MM.1S (cell line): Measurements from ENCODE around the gene ATN1.
"Not testable (repeated sequence)": the region's sequence is repeated elsewhere in the genome, so short reads cannot be mapped to it uniquely, and the experiment has no call there.

ENCODE experiments used
- DNase-seq: peaks from one replicate; pipeline ENCODE4 v3.0.0-alpha.2; 2015
- H2AFZ ChIP-seq: fragments of 300-600 bp; sonication (generic); 2 replicates; pipeline ENCODE4 v1.6.0; 2016; ENCODE audit warnings: antibody characterized with exemption, low read length
- H3F3A ChIP-seq: fragments of 300-600 bp; sonication (generic); 2 replicates; pipeline ENCODE4 v1.6.1; 2016; ENCODE audit warnings: mild to moderate bottlenecking, antibody characterized with exemption, low read length, moderate library complexity, mixed read lengths; ENCODE audit not compliant: insufficient read depth
- H3K27ac ChIP-seq: fragments of 300-600 bp; sonication (generic); 2 replicates; pipeline ENCODE4 v1.5.1; 2016; ENCODE audit warnings: mild to moderate bottlenecking, low read length
- H3K27me3 ChIP-seq: fragments of 300-600 bp; sonication (generic); replicated peaks from 2 replicates; pipeline ENCODE4 v1.6.0; 2016; ENCODE audit warnings: low read length; ENCODE audit not compliant: insufficient read depth
- H3K36me3 ChIP-seq: fragments of 300-600 bp; sonication (generic); replicated peaks from 2 replicates; pipeline ENCODE4 v1.6.1; 2016; ENCODE audit warnings: mild to moderate bottlenecking, low read length, mixed read lengths; ENCODE audit not compliant: insufficient read depth
- H3K4me1 ChIP-seq: fragments of 300-600 bp; sonication (generic); 2 replicates; pipeline ENCODE4 v1.6.1; 2016; ENCODE audit warnings: low read length, mixed read lengths
- H3K4me2 ChIP-seq: fragments of 300-600 bp; sonication (generic); 2 replicates; pipeline ENCODE4 v1.6.0; 2016; ENCODE audit warnings: low read depth, low read length
- H3K4me3 ChIP-seq: fragments of 300-600 bp; sonication (generic); 2 replicates; pipeline ENCODE4 v1.5.1; 2016; ENCODE audit warnings: low read length, mixed read lengths
- H3K79me2 ChIP-seq: fragments of 300-600 bp; sonication (generic); 2 replicates; pipeline ENCODE4 v1.6.1; 2016; ENCODE audit warnings: mixed run types, low read length, mixed read lengths
- H3K9ac ChIP-seq: fragments of 300-600 bp; sonication (generic); 2 replicates; pipeline ENCODE4 v1.6.1; 2016; ENCODE audit warnings: low read length, mixed read lengths
- H3K9me2 ChIP-seq: fragments of 300-600 bp; sonication (generic); replicated peaks from 2 replicates; pipeline ENCODE4 v1.6.1; 2016; ENCODE audit warnings: mild to moderate bottlenecking, low read length, mixed read lengths; ENCODE audit not compliant: insufficient read depth
- H3K9me3 ChIP-seq: fragments of 300-600 bp; sonication (generic); replicated peaks from 2 replicates; pipeline ENCODE4 v1.6.1; 2016; ENCODE audit warnings: mild to moderate bottlenecking, low read length, mixed read lengths; ENCODE audit not compliant: insufficient read depth
- H4K20me1 ChIP-seq: fragments of 300-600 bp; sonication (generic); 2 replicates; pipeline ENCODE4 v1.6.1; 2016; ENCODE audit warnings: mild to moderate bottlenecking, low read length, moderate library complexity, mixed read lengths; ENCODE audit not compliant: insufficient read depth
- EZH2 ChIP-seq: fragments of 300-600 bp; sonication (generic); optimal IDR thresholded peaks from 2 replicates; pipeline ENCODE3; 2017; ENCODE audit warnings: low read depth, mild to moderate bottlenecking, antibody characterized with exemption, low read length, mixed read lengths
- EZH2phosphoT487 ChIP-seq: fragments of 300-600 bp; sonication (generic); IDR thresholded peaks from 2 replicates; pipeline ENCODE4 v1.6.1; 2018; ENCODE audit warnings: antibody characterized with exemption, low read length
- TF ChIP-seq, protein P1 (sequence below): fragments of 300-600 bp; sonication (generic); IDR thresholded peaks from 2 replicates; pipeline ENCODE4 v1.5.1; 2016; ENCODE audit warnings: antibody characterized with exemption, low read length, mixed read lengths

The ATN1 gene

DNA sequence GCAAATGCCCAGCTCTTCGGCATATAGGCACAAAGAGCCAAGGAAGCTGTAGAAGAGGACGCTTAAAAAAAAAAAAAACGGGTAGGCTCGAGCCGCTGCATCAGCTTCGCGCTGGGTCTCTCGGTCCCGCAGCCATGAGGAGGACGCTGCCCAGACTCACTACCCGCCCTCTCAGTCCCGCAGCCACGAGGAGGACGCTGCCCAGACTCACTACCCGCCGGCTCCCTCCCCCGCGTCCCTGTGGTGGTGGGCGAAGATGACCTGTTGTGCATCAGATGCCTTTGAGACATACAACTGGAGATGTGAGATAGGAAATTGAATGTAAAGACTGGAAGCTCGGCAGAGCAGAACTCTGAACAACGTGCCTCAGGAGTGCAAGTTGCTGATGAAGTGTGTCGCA, 43.2 kb upstream of the ATN1 start:
- Histone ChIP-seq H3K79me2 (no peaks in the 10 kb centered on the region), H3K36me3 (no peaks in the 10 kb centered on the region), H3K27me3 (no peaks in the 10 kb centered on the region), H3K9me2 (no peaks in the 10 kb centered on the region), H3K9me3 (no peaks in the 10 kb centered on the region), H3K9ac (no peak overlapping the region), H3K27ac (no peak overlapping the region), H3F3A (no peaks in the 10 kb centered on the region), H4K20me1 (no peaks in the 10 kb centered on the region), H3K4me3 (no peak overlapping the region), H3K4me2 (no peak overlapping the region), H2AFZ (no peak overlapping the region), H3K4me1 (no peaks in the 10 kb centered on the region)
- no peak for DNase-seq
- no peak for TF ChIP-seq EZH2
- TF ChIP-seq, protein P1, sequence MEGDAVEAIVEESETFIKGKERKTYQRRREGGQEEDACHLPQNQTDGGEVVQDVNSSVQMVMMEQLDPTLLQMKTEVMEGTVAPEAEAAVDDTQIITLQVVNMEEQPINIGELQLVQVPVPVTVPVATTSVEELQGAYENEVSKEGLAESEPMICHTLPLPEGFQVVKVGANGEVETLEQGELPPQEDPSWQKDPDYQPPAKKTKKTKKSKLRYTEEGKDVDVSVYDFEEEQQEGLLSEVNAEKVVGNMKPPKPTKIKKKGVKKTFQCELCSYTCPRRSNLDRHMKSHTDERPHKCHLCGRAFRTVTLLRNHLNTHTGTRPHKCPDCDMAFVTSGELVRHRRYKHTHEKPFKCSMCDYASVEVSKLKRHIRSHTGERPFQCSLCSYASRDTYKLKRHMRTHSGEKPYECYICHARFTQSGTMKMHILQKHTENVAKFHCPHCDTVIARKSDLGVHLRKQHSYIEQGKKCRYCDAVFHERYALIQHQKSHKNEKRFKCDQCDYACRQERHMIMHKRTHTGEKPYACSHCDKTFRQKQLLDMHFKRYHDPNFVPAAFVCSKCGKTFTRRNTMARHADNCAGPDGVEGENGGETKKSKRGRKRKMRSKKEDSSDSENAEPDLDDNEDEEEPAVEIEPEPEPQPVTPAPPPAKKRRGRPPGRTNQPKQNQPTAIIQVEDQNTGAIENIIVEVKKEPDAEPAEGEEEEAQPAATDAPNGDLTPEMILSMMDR = no peak

DNA sequence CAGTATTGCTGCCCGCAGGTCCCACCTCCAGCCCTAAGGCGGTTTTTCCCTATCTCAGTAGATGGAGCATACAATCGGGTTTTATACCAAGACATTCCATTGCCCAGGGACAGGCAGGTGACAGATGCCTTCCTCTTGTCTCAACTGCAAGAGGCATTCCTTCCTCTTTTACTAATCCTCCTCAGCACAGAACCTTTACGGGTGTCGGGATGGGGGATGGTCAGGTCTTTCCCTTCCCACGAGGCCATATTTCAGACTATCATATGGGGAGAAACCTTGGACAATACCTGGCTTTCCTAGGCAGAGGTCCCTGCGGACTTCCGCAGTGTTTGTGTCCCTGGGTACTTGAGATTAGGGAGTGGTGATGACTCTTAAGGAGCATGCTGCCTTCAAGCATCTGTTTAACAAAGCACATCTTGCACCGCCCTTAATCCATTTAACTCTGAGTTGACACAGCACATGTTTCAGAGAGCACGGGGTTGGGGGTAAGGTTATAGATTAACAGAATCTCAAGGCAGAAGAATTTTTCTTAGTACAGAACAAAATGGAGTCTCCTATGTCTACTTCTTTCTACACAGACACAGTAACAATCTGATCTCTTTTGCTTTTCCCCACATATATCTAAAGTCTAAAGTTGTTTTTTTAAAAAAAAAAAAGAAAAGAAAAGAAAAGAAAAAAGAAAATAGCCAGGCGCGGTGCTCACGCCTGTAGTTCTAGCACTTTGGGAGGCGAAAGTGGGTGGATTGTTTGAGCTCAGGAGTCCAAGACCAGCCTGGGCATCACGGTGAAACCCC, 41.4 kb upstream of the ATN1 start:
- H3K9ac ChIP-seq, H3F3A ChIP-seq, H4K20me1 ChIP-seq, H3K9me3 ChIP-seq, H3K4me3 ChIP-seq, H3K27me3 ChIP-seq, H3K79me2 ChIP-seq, H3K27ac ChIP-seq, H3K36me3 ChIP-seq, H3K4me2 ChIP-seq, H3K4me1 ChIP-seq, DNase-seq, H2AFZ ChIP-seq, H3K9me2 ChIP-seq: not testable (repeated sequence)

DNA sequence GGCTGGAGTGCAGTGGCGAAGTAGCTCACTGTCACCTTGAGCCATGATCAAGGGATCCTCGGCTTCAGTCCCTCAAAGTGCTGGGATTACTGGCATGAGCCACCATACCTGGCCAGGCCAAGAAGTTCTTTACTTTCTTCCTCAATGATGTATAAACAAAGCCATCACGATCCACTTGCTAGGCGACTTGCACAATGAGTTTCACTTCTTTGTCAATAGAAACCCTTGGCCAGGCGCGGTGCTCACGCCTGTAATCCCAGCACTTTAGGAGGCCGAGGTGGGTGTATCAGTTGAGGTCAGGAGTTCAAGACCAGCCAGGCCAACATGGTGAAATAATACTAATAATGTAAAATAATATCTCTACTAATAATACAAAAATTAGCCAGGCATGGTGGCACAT, 40.3 kb upstream of the ATN1 start:
- H3F3A ChIP-seq = peaks cover 9% of the 10 kb centered on the region; the same call in 1 of the 2 replicates
- H3K9ac ChIP-seq = no peak overlapping the region
- no peaks in the 10 kb centered on the region for H3K9me3 ChIP-seq
- no peak overlapping the region for H3K4me3 ChIP-seq
- no peak overlapping the region for H3K4me2 ChIP-seq
- no peaks in the 10 kb centered on the region for H4K20me1 ChIP-seq
- no peaks in the 10 kb centered on the region for H3K36me3 ChIP-seq
- H3K27me3 ChIP-seq = no peaks in the 10 kb centered on the region
- no peak overlapping the region for H3K27ac ChIP-seq
- DNase-seq = no peak
- no peaks in the 10 kb centered on the region for H3K79me2 ChIP-seq
- no peak overlapping the region for H2AFZ ChIP-seq
- TF ChIP-seq EZH2phosphoT487 = no peak
- peaks cover 11% of the 10 kb centered on the region for H3K4me1 ChIP-seq
- H3K9me2 ChIP-seq = no peaks in the 10 kb centered on the region

DNA sequence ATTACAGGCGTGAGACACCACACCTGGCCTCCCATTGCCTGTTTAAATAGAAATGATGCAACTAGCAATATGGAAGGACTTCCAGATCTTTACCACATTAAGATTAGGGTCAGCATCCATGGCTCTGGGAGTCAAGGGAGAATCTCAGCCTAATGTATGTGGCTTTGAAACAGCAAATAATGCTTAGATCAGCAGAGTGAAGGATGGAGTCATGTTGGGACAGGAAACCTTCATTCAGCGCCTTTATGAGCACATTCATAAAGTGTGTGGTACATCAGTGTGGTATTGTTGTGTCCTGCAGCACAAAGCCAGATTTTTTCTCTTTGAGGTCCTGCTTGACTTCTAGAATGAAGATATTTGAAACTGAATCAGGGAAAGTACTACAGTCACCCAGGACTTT, 39.4 kb upstream of the ATN1 start:
- H3K79me2 ChIP-seq = no peaks in the 10 kb centered on the region
- H3K9me3 ChIP-seq = no peaks in the 10 kb centered on the region
- no peaks in the 10 kb centered on the region for H3K27me3 ChIP-seq
- H3K9ac ChIP-seq = no peak overlapping the region
- no peak overlapping the region for H3K4me2 ChIP-seq
- DNase-seq = no peak
- H2AFZ ChIP-seq = no peak overlapping the region
- no peaks in the 10 kb centered on the region for H3K36me3 ChIP-seq
- no peaks in the 10 kb centered on the region for H3K9me2 ChIP-seq
- no peak overlapping the region for H3K27ac ChIP-seq
- TF ChIP-seq EZH2phosphoT487 = no peak
- peaks cover 11% of the 10 kb centered on the region for H3K4me1 ChIP-seq
- peaks cover 9% of the 10 kb centered on the region; the same call in 1 of the 2 replicates for H3F3A ChIP-seq
- H4K20me1 ChIP-seq = no peaks in the 10 kb centered on the region
- no peak overlapping the region for H3K4me3 ChIP-seq

DNA sequence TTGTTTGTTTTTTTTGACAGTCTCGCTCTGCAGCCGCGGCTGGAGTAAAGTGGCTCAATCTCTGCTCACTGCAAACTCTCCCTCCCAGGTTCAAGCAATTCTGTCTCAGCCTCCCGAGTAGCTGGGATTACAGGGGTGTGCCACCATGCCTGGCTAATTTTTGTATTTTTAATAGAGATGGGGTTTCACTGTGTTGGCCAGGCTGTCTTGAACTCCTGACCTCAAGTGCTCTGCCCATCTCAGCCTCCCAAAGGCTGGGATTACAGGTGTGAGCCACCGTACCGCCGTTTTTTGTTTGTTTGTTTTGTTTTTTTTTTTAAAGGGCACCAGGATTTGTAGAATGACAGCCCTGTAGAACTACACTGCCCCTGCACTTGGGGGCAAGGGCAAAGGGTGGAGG, 39.0 kb upstream of the ATN1 start:
- not testable (repeated sequence) for H3K27ac ChIP-seq, H3K9ac ChIP-seq, DNase-seq, H3F3A ChIP-seq, H3K4me3 ChIP-seq, H3K79me2 ChIP-seq, H3K9me2 ChIP-seq, H4K20me1 ChIP-seq, H3K9me3 ChIP-seq, H3K4me2 ChIP-seq, H3K36me3 ChIP-seq, H2AFZ ChIP-seq, H3K27me3 ChIP-seq
- H3K4me1 ChIP-seq = peaks cover 11% of the 10 kb centered on the region

DNA sequence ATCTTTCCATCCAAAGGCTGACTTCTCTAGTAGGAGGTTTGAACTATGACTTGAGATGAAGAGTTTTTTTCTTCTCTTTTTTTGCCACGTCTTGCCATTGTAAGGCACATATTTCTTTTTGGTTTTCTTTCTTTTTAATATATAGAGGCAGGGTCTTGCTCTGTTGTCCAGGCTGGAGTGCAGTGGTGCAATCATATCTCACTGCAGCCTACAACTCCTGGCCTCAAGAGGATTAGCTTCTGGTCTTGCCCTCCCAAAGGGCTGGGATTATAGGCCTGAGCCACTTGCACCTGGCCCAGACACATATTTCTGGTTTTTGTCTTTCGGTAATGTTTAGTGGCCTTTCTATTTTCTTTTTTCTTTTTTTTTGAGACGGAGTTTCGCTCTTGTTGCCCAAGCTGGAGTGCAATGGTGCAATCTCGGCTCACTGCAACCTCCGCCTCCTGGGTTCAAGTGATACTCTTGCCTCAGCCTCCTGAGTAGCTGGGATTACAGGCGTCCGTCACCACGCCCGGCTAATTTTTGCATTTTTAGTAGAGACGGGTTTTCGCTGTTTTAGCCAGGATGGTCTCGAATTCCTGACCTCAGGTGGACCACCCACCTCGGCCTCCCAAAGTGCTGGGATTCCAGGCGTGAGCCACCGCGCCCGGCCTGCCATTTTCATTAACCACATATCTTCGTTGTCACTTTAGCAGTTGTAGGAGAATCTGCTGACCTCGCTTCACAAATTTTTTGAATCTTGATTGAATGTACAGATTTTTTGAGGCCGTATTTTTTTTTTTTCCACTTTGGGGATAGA, 37.8 kb upstream of the ATN1 start:
- H2AFZ ChIP-seq, H3K9me2 ChIP-seq, H3K9me3 ChIP-seq, H3K4me3 ChIP-seq, DNase-seq, H3K36me3 ChIP-seq, H3F3A ChIP-seq, H3K9ac ChIP-seq, H3K27me3 ChIP-seq, H4K20me1 ChIP-seq, H3K79me2 ChIP-seq: not testable (repeated sequence)
- peak overlapping the region; percentile 86; the same call in 1 of the 2 replicates for H3K4me2 ChIP-seq
- H3K4me1 ChIP-seq = peaks cover 11% of the 10 kb centered on the region
- peak overlapping the region; percentile 75; the same call in 1 of the 2 replicates for H3K27ac ChIP-seq
